ENCODE results near the gene FYN.
A peak's percentile ranks its signal among the peaks of the same experiment; 100 is the strongest.
"Not testable (repeated sequence)": the region's sequence is repeated elsewhere in the genome, so short reads cannot be mapped to it uniquely, and the experiment has no call there.

The FYN gene

DNA sequence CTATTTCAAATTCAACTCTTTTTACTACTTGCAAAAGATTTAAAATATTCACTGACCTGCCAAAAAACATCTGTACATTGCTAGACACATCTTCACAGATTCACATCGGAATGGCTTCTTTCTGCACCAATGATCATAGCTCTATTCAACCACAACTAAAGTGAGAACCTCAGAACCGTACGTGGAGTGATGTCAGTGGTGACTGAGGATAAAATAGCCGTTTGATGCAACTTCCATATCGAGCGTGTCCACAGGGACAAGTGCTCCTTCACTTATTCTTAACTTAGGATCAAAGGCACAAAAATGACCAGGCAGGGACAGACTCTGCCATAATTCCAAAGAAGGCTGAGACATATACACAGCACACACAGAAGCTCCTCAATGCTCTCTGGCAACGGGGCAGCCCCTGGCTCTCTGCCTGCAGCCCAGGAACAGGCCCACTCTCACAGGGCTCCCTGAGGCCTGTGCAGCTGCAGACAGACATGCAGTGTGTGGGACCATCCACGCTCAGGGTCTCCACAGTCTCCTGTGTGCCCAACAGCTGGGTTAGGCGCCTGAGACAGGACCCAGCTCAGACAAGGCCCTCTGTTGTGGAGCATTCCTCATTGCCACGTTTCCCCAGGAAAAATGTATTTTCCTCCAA lies 22.8 kb downstream of the FYN start:
- no peak for DNase-seq (ENCODE audit: low read depth)

- DNase-seq (ENCODE audit: low read depth) = no peak
Measured at GRCh38 chr6:111849298-111849697, 24.0 kb downstream of the FYN start.

- no peak for DNase-seq (ENCODE audit: low read depth)
Measured at GRCh38 chr6:111848262-111848812, 24.9 kb downstream of the FYN start.

DNA sequence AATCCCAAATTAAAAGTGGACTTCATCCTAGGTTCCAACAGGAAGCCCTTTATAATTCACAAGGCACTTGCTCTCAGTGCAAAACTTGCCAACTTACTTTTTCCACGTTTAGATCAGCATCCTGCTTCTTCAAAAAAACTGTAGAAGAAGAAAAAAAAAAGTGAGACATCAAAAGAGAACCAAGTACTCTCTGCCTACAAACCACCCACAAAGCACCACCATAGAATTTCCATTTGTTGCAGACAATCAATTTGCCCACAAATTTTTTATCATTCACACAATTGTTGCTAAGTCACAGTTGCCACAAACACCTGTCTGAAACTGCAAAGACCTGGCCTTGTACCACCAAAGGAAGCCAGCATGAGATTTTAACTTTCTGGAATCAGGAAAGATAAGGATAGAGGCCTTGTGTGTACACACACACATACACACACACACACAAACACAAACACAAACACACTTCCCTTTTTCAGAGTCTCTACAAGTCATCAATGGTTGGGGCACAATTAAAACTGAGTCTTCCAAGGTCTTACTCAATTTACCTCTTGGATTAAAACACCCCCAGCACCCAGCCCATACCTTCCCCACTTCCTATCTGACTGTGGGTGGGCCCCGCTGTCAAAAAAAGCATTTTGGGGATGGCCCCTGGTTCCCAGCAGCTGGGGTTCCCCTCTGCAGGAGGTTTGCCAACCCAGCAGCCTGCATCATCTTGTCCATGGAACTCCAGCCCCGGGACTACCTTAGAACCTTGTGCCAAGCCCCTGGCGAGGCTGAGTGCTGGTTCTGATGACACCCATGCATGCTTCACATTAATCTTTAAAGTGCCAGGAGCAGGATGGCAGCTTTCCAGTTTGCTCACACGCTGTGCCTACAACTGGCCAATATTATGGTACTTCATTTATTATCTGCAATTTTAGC lies 26.5 kb downstream of the FYN start:
- no peak for DNase-seq (ENCODE audit: low read depth)

- no peak for DNase-seq (ENCODE audit: low read depth)
Measured at GRCh38 chr6:111846066-111846465, 27.2 kb downstream of the FYN start.

- no peak for DNase-seq (ENCODE audit: low read depth)
Measured at GRCh38 chr6:111845441-111845871, 27.8 kb downstream of the FYN start.

- DNase-seq (ENCODE audit: low read depth) = no peak
Measured at GRCh38 chr6:111844921-111845320, 28.3 kb downstream of the FYN start.

GRCh38 chr6:111844376-111844775 lies 28.9 kb downstream of the FYN start:
- DNase-seq (ENCODE audit: low read depth) = no peak

- no peak for DNase-seq (ENCODE audit: low read depth)
Measured at GRCh38 chr6:111843347-111844147, 29.7 kb downstream of the FYN start.

GRCh38 chr6:111842891-111843290 lies 30.4 kb downstream of the FYN start:
- no peak for DNase-seq (ENCODE audit: low read depth)

DNA sequence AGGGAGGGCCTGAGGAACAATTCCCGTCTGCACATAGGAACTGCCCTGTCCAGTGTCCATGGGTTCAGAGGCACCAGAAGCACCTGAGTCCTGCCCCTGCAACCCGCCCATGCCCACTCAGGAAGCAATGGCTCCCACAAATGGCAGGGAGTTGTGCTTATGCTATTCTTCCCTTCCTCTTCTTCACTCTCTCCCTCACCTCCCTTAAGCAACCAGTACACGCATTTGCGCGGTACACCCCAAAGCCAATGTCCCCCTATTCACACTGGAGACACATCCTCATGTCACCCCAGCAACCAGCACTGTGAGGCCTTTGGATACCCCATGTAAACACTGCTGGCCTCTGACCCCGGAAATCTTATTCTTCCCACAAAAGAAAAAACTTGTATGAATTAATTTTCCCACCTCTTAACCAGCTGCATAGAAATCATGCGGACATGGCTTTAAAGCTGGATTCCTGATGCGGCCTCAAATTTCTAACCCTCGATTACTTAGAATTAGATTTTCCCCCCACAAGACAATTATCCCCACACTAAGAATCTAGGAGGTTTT lies 30.9 kb downstream of the FYN start:
- DNase-seq (ENCODE audit: low read depth) = no peak

DNA sequence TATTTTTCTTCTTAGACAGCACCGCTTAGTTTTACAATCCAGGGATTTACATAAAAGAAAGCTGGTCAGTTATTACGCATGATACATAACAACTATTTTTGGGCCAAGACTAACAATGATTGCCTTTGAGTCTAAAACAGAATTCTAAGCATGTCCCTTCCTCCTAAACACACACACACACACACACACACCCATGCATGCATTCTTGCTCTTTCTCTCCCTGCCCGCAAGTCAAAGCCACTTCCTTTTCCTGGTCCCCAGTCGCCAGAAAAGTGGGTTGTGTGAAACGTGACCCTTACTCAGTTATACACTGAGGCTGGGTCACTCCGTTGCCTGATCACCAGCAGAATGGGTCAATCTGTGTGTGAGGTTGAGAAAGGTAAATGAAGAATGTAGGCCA lies 31.4 kb downstream of the FYN start:
- no peak for DNase-seq (ENCODE audit: low read depth)

GRCh38 chr6:111840803-111841202 lies 32.4 kb downstream of the FYN start:
- DNase-seq (ENCODE audit: low read depth) = no peak

DNA sequence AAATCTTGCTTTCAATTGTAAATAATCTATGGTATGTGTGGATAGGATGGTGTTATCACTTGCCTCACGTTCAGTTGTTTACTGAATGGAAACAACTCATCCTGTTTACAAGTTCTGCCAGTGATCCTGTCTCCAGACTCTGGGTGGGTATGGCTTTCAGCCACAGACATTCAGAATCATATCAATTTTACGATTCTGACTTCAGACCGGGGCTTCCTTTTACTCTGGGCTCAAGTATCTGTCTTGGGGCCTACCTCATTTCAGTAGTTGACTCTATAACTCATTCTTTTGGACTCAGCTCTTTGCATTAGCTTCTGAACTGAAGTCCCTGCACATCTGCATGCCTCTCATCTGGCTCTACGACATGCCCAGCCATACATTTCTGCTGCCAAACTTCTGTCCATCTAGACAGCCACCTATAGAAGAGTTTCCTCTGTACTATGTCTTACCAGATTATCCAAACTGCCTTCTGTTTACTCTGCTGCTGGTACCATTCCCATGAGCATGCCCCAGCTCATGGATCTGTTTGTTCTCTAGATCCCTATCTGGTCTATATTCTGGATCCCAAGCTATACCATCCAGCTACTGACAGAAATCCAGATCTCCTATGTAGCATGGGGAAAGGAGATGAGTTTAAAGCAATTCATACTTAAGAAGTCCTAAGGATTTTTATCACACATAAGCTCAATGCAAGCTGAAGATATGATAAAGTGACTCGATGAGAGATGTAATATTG lies 34.3 kb downstream of the FYN start:
- DNase-seq (ENCODE audit: low read depth) = no peak

GRCh38 chr6:111837641-111838500 lies 35.4 kb downstream of the FYN start:
- DNase-seq (ENCODE audit: low read depth) = peak; percentile 53

GRCh38 chr6:111837007-111837406 lies 36.2 kb downstream of the FYN start:
- no peak for DNase-seq (ENCODE audit: low read depth)

DNA sequence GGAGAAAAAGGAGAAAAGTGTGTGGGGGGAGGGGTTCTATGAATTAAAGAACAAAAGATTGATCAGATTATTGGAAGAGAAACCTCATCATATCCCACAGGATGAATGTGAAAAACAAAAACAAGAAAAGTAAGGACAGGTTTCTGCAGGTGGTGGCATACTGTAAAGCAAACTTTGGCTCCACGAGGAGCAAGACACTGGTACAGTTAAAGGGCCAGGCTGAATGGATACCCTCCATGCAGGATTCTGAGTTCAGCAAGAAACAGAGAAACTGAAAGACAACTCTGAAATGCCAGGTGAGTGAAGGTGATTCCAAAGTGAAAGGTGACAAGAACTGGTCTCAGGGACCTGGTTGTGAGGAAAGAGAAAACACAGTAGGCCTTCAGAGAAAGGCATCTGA lies 37.4 kb downstream of the FYN start:
- DNase-seq (ENCODE audit: low read depth) = no peak

DNA sequence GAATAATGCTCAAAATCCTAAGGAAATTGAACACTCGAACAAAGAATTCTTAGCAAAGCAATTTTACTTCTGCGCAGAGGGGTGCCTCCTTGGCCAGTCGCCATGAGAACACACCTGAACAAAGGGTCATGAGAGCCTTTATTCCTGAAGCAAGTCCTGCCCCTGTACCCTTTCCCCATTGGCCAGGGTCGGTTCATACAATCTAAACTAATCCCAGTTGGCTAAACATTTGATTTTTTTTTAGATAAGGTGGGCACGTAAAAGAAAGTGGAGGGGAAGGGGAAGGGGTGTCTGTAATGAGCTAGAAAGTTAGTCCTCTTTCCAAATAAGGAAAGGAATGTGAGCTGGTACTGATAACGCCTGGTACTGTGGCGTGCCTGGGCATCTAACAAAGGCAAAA lies 37.9 kb downstream of the FYN start:
- not testable (repeated sequence) for DNase-seq (ENCODE audit: low read depth)

GRCh38 chr6:111834356-111834755 lies 38.9 kb downstream of the FYN start:
- no peak for DNase-seq (ENCODE audit: low read depth)

DNA sequence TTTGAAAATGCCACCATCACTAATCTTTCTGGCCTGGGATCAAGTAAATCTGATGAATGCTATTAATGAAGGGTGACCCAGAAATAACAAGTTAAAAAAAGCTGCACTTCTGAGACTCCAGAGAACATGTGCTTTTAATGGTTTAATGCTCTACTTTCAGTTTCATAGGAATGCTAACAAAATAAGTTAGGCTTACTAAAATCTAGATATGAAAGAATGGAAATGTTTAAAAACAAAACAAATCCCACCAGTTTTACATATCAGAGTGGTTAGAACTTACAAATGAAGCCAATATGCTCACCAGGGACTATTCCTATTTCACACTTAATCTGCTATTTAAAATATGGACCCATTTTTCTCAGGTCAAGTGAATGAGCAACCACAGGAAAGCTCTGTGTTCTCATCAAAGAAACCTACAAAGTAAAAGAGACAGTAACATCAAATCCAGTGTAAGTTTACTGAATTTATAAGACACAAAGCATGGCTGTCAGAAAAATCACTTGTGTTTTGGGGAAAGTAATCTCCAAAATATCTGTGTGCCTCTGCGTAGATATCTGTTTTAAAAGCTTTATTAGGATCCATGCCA lies 40.3 kb downstream of the FYN start:
- DNase-seq (ENCODE audit: low read depth) = no peak
